ENCODE measurements around the gene CACNA1G.

CACNA1G gene

GRCh38 chr17:50665838-50666237, 105.3 kb downstream of the CACNA1G start:
- Histone ChIP-seq H4K20me1 (no peaks in the 10 kb centered on the region), H3K36me3 (no peaks in the 10 kb centered on the region), H3K4me1 (peaks cover 7% of the 10 kb centered on the region; the same call in 1 of the 2 replicates), H3K4me3 (no peak overlapping the region), H3K9ac (no peak overlapping the region), H3K27ac (no peak overlapping the region), H3K27me3 (no peaks in the 10 kb centered on the region), H3K9me3 (no peaks in the 10 kb centered on the region), H3K4me2 (no peak overlapping the region)
- TF ChIP-seq Cebpa-rat (IDR thresholded peaks at IDR 0.05), result no peak

DNA sequence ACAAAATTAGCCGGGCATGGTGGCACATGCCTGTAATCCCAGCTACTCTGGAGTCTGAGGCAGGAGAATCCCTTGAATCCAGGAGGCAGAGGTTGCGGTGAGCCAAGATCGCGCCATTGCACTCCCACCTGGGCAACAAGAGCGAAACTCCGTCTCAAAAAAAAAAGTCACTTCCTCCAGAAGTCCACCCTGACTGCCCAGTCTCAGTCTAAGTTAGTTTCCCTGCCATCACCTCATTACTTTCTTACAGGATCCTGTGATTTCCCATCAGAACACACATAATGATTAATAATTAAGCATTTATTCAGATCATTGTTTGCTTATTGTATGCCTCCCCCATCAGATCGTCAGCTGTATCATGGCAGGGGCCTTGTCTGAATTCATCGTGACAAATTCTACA, 105.8 kb downstream of the CACNA1G start:
- no peak overlapping the region for H3K4me3 ChIP-seq
- no peak overlapping the region for H3K9ac ChIP-seq
- H3K9me3 ChIP-seq, result no peaks in the 10 kb centered on the region
- peaks cover 6% of the 10 kb centered on the region; the same call in 1 of the 2 replicates for H3K4me1 ChIP-seq
- H3K27ac ChIP-seq, result no peak overlapping the region
- no peaks in the 10 kb centered on the region for H4K20me1 ChIP-seq
- H3K27me3 ChIP-seq, result no peaks in the 10 kb centered on the region
- no peak for TF ChIP-seq Cebpa-rat (IDR thresholded peaks at IDR 0.05)
- H3K4me2 ChIP-seq, result no peak overlapping the region
- no peaks in the 10 kb centered on the region for H3K36me3 ChIP-seq

DNA sequence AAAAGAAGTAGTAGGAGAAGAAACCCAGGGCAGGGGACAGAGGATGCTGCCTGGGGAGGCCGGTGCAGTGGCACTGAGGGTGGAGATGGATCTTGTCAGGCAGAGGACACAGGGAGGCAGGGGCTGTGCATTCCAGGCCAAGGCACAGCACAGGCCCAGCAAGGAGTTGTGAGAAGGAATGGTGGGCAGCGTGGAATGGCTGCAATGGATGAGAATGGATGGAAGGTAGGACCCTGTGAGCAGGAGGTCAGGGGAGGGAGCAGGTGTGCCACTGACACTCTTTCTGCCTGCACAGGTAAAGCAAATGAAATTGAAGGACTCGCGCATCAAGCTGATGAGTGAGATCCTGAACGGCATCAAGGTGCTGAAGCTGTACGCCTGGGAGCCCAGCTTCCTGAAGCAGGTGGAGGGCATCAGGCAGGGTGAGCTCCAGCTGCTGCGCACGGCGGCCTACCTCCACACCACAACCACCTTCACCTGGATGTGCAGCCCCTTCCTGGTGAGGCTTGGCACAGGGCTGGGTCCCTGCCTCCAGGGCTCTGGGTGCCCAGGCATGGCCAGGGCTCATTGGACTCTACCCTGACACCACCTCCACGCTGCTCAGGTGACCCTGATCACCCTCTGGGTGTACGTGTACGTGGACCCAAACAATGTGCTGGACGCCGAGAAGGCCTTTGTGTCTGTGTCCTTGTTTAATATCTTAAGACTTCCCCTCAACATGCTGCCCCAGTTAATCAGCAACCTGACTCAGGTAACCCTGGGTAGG, 106.9 kb downstream of the CACNA1G start:
- Histone ChIP-seq H3K9me3 (no peaks in the 10 kb centered on the region), H3K4me1 (no peaks in the 10 kb centered on the region), H3K4me2 (no peak overlapping the region), H3K4me3 (no peak overlapping the region), H3K27ac (no peak overlapping the region), H3K9ac (no peak overlapping the region), H3K36me3 (no peaks in the 10 kb centered on the region), H3K27me3 (no peaks in the 10 kb centered on the region), H4K20me1 (no peaks in the 10 kb centered on the region)
- TF ChIP-seq Cebpa-rat (IDR thresholded peaks at IDR 0.05), result no peak

DNA sequence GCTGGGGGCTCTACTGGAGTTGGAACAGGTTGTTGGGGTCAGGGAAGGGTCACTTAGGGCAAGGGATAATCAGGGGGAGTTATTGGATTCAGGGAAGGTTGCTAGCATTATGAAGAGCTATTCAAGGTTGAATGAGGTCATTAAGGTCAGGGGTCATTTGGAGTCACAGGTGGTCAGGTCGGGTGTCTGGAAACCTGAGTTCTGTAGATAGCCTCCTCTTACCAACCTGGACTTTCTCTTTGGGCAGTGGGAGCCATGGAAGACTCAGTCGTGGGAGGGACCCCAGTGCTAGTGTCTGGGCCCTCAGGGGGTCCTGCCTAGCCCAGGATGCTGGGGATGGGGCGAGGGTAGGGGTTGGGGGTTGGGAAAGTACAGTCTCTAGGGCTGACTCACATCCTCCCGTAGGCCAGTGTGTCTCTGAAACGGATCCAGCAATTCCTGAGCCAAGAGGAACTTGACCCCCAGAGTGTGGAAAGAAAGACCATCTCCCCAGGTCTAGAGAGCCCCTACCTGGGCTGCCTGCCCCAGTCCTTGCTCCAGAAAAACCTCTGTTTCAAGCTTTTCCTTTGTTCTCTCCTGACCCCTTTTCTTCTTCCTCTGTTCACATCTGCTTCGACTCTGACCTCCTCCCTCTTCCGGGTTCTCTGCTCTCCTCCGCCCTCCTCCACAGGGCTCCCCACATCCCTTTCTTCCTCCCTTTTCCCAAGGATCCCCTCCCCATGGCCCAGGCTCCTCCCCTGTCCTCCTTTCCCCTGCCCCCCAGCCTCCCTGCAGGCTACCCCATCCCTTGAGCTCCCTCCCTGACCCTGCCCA, 107.7 kb downstream of the CACNA1G start:
- Histone ChIP-seq H3K27me3 (no peaks in the 10 kb centered on the region), H4K20me1 (no peaks in the 10 kb centered on the region), H3K4me3 (no peak overlapping the region), H3K9me3 (no peaks in the 10 kb centered on the region), H3K4me1 (no peaks in the 10 kb centered on the region), H3K27ac (no peak overlapping the region), H3K36me3 (no peaks in the 10 kb centered on the region), H3K9ac (no peak overlapping the region), H3K4me2 (no peak overlapping the region)
- no peak for TF ChIP-seq Cebpa-rat (IDR thresholded peaks at IDR 0.05)

- Histone ChIP-seq H3K27me3 (no peaks in the 10 kb centered on the region), H3K4me3 (no peak overlapping the region), H3K4me1 (no peaks in the 10 kb centered on the region), H3K9me3 (no peaks in the 10 kb centered on the region), H3K9ac (no peak overlapping the region), H4K20me1 (no peaks in the 10 kb centered on the region), H3K36me3 (no peaks in the 10 kb centered on the region), H3K27ac (no peak overlapping the region), H3K4me2 (no peak overlapping the region)
- TF ChIP-seq Cebpa-rat (IDR thresholded peaks at IDR 0.05), result no peak
Observed at GRCh38 chr17:50668838-50669581, 108.5 kb downstream of the CACNA1G start.

- no peaks in the 10 kb centered on the region for H4K20me1 ChIP-seq
- H3K4me3 ChIP-seq, result no peak overlapping the region
- no peaks in the 10 kb centered on the region for H3K9me3 ChIP-seq
- TF ChIP-seq Cebpa-rat (IDR thresholded peaks at IDR 0.05), result no peak
- no peaks in the 10 kb centered on the region for H3K27me3 ChIP-seq
- H3K36me3 ChIP-seq, result no peaks in the 10 kb centered on the region
- no peak overlapping the region for H3K9ac ChIP-seq
- no peak overlapping the region for H3K27ac ChIP-seq
- no peak overlapping the region for H3K4me2 ChIP-seq
- H3K4me1 ChIP-seq, result no peaks in the 10 kb centered on the region
Observed at GRCh38 chr17:50672071-50672470, 111.6 kb downstream of the CACNA1G start.

- no peak overlapping the region for H3K27ac ChIP-seq
- H3K36me3 ChIP-seq, result no peaks in the 10 kb centered on the region
- no peak overlapping the region for H3K4me3 ChIP-seq
Observed at GRCh38 chr17:50672831-50673551, 112.5 kb downstream of the CACNA1G start.

GRCh38 chr17:50675190-50675589, 114.7 kb downstream of the CACNA1G start:
- Histone ChIP-seq H3K27me3 (no peaks in the 10 kb centered on the region), H4K20me1 (no peaks in the 10 kb centered on the region), H3K4me2 (no peak overlapping the region), H3K36me3 (no peaks in the 10 kb centered on the region), H3K4me1 (no peaks in the 10 kb centered on the region), H3K9me3 (no peaks in the 10 kb centered on the region), H3K27ac (no peak overlapping the region), H3K4me3 (no peak overlapping the region), H3K9ac (no peak overlapping the region)
- TF ChIP-seq Cebpa-rat (IDR thresholded peaks at IDR 0.05), result no peak

More at GRCh38 chr17:50672831-50673551, 112.5 kb downstream of the CACNA1G start:
- H4K20me1 ChIP-seq, result no peaks in the 10 kb centered on the region
- TF ChIP-seq Cebpa-rat (IDR thresholded peaks at IDR 0.05), result no peak
- no peak overlapping the region for H3K4me2 ChIP-seq
- no peaks in the 10 kb centered on the region for H3K9me3 ChIP-seq
- H3K27me3 ChIP-seq, result no peaks in the 10 kb centered on the region
- no peak overlapping the region for H3K9ac ChIP-seq
- no peaks in the 10 kb centered on the region for H3K4me1 ChIP-seq

DNA sequence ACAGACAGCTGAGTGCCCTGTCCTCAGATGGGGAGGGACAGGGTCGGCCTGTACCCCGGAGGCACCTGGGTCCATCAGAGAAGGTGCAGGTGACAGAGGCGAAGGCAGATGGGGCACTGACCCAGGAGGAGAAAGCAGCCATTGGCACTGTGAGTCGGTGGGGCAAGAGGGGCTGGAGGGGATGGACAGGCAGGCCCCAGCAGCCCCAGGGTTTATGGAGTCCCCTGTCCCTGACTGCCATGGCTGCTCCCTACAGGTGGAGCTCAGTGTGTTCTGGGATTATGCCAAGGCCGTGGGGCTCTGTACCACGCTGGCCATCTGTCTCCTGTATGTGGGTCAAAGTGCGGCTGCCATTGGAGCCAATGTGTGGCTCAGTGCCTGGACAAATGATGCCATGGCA, 115.1 kb downstream of the CACNA1G start:
- Histone ChIP-seq H3K4me1 (no peaks in the 10 kb centered on the region), H4K20me1 (no peaks in the 10 kb centered on the region), H3K4me2 (no peak overlapping the region), H3K9ac (no peak overlapping the region), H3K27ac (no peak overlapping the region), H3K9me3 (no peaks in the 10 kb centered on the region), H3K27me3 (no peaks in the 10 kb centered on the region), H3K36me3 (no peaks in the 10 kb centered on the region), H3K4me3 (no peak overlapping the region)
- no peak for TF ChIP-seq Cebpa-rat (IDR thresholded peaks at IDR 0.05)

Measured in BLaER1 (cell line).